Motor neuron (in vitro differentiated cells): ENCODE data around the gene CISD2. TPM values are rescaled to one million over a fixed set of nuclear protein-coding genes. Genes with fewer than 3 reads are reported as not detected.
"Not testable (repeated sequence)": the region's sequence is repeated elsewhere in the genome, so short reads cannot be mapped to it uniquely, and the experiment has no call there.

Source experiments
- ATAC-seq, 8 experiments: fragments of 200-7000 bp; cut with Tn5 transposase; replicated peaks in 6 of 8; 2 replicates each; pipeline ENCODE4 v1.8.0; 2021; ENCODE audit warnings: mild to moderate bottlenecking in 8 of 8, moderate library complexity in 8 of 8
- H3K27ac ChIP-seq, 2 donors: fragments of 250-450 bp; sonication (Bioruptor Pico); 2 replicates each; pipeline ENCODE4 v1.9.0; 2021; ENCODE audit warnings: antibody characterized with exemption in 2 of 2, mild to moderate bottlenecking in 2 of 2, moderate library complexity in 1 of 2
- H3K4me1 ChIP-seq, 2 donors: fragments of 250-450 bp; sonication (Bioruptor Pico); replicated peaks in 1 of 2; 2 replicates each; pipeline ENCODE4 v1.6.1; 2021; ENCODE audit warnings: antibody characterized with exemption in 2 of 2, mild to moderate bottlenecking in 2 of 2, moderate library complexity in 1 of 2
- H3K4me3 ChIP-seq, 5 donors: fragments of 250-450 bp; sonication (Bioruptor Pico); 2 replicates each; pipeline ENCODE4 v1.9.0; 2021; ENCODE audit warnings: antibody characterized with exemption in 5 of 5, mild to moderate bottlenecking in 5 of 5, moderate library complexity in 4 of 5
- WGBS, 10 experiments: fragments of 450-650 bp; shearing (Covaris generic); methylation state at CpG; one replicate each; pipeline ENCODE4 v1.0.0; 2022; 5-methylcytosine and 5-hydroxymethylcytosine counted together
- in situ Hi-C, 9 experiments: fragments of 400-800 bp; cut with MboI; loops; one replicate each; pipeline ENCODE4 v1.15.0; 2021; ENCODE audit warnings: low sequenced_read_pairs in 9 of 9, low pct_unique_long_range_greater_than_20kb in 2 of 9; ENCODE audit not compliant: unreplicated experiment in 9 of 9
- total RNA-seq, 8 experiments: library from RNA; unstranded; fragments of 300-600 nt; gene quantifications; 2 replicates each; pipeline versions ENCODE4 v1.2.3 to v1.2.4, GENCODE V29; 2022

The CISD2 gene
- total RNA-seq, 8 experiments from 2014 or later, result 20.8 to 53.8 (median 50.0) TPM

DNA sequence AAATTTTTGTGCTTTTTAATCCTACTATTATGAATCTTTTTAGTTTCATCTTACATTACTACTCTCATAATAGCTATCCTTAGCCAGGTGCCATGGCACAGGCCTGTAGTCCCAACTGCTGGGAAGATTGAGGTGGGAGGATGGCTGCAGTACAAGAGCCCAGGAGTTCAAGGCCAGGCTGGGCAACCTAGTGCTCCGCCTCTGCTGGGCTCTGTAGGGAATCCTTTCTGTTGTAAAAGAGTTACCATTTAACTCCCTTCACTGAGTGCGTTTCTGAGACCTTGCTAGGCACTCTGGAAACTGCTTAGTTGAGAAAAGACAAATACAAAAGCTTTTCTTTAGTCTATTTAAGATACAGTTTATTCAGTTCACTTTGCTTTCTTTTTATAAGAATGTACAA, 19.8 kb downstream of the CISD2 start:
- H3K4me3 ChIP-seq, ATAC-seq, H3K4me1 ChIP-seq, H3K27ac ChIP-seq, in situ Hi-C loops: not testable (repeated sequence)
- 0 to 100% (median 33%) methylated on average over 1 to 2 of the region's 2 CpGs; no CpG with 5 or more reads in 4 of the 10 experiments for WGBS, 10 experiments

DNA sequence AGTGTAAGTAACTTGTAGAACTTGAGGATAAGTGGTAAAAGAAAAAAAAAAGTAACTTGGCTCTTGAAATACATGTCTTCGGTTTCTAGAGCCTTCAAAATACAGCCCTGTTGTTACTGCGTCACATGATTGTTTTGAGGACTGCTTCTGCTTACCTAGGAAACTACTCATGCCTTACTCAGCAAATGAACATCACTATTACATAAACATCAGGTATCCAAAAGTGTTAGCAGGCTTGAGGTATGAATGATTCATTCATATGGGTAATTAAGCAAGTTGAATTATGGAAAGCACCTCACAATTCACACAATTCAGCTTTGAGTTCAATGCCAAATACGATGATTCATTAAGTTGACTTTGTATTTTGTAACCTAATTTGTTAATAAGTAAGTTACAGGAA, 21.1 kb downstream of the CISD2 start:
- H3K4me1 ChIP-seq, ATAC-seq, in situ Hi-C loops, H3K27ac ChIP-seq, H3K4me3 ChIP-seq: not testable (repeated sequence)
- 67 to 100% (median 97%) methylated on average over 1 to 3 of the region's 3 CpGs; no CpG with 5 or more reads in 4 of the 10 experiments for WGBS, 10 experiments

DNA sequence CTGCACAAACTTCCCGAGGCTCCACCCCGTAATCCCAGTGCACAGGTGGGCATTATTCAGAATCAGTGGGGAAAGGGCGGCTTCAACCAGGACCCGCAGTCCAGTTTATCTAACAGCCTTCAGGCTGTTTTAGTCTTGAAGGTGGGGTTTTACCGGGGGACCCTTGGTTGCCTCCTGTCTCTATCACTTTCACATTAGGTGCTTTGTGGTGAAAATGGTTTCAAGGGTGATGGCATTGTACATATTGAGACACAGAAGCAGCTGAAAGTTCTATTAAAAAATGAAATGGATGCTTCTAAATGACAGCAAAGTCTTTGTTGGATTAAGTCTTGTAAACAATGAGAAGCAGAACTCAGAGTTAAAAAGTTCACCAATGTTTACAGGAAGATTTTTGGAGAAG, 27.8 kb downstream of the CISD2 start:
- in situ Hi-C loops, H3K4me1 ChIP-seq, ATAC-seq, H3K27ac ChIP-seq, H3K4me3 ChIP-seq: not testable (repeated sequence)
- WGBS, 10 experiments, result 62 to 100% (median 89%) methylated on average over 3 to 5 of the region's 5 CpGs; no CpG with 5 or more reads in 2 of the 10 experiments

DNA sequence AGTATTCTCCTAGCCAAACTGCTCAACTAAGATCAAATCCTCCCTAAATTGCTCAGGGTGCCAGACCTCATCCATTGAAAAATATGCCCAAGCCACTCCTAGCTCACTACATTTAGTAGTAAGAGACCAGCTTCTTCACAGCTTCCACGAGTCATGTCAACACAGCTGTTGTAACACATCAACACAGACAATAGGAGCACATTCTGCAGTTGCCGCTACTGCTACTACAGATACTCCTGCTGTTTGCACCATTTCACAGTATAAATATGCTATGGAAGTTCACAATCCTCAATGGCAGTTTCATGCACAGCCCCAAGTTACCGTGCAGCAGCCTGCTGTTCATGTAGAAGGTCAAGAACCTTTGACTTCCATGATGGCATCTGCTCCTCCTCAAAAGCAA, 28.8 kb downstream of the CISD2 start:
- H3K4me1 ChIP-seq, in situ Hi-C loops, H3K4me3 ChIP-seq, ATAC-seq, H3K27ac ChIP-seq: not testable (repeated sequence)
- 0 to 100% (median 74%) methylated on average over 1 to 2 of the region's 3 CpGs; no CpG with 5 or more reads in 4 of the 10 experiments for WGBS, 10 experiments

DNA sequence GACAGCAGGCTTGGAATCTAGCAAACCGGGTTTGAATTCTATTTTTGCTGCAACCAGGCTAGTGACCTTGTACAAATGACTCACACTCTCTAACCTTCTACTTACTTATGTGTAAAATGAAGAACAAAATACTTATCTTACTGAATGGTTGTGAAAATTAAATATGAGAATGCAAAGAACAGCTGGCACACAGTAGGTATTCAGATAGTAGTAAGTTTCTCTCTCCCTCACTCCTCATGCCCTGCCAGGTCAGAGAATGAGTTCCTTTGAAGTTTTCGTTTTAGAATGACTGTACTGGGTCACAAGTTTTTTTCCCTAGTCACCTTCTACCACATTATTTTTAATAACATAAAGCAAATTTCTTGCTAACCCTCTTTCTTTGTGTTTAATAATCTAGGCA, 33.0 kb downstream of the CISD2 start:
- no peaks in the 10 kb centered on the region for H3K4me1 ChIP-seq
- no peak overlapping the region for H3K27ac ChIP-seq
- ATAC-seq, result no peak
- H3K4me3 ChIP-seq, result no peak overlapping the region
- WGBS, 10 experiments, result 20 to 100% (median 71%) methylated on average over 1 to 2 of the region's 2 CpGs; no CpG with 5 or more reads in 1 of the 10 experiments
- in situ Hi-C loops, result no loop called here

DNA sequence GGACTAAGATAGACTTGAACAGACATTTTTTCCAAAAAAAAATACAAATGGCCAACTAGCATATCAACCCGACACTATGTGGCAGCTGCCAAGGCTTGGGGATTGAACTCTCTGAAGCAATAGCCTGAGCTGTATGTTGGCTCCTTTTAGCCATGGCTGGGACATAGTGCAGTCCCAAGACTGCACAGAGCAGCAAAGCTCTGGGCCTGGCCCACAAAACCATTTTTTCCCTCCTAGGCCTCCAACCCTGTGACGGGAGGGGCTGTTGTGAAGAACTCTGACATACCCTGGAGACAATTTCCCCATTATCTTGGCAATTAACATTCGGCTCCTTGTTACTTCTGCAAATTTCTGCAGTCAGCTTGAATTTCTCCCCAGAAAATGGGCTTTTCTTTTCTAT, 50.1 kb downstream of the CISD2 start:
- in situ Hi-C loops, result no loop called here
- 43 to 100% (median 83%) methylated on average over 1 to 2 of the region's 3 CpGs; no CpG with 5 or more reads in 2 of the 10 experiments for WGBS, 10 experiments

DNA sequence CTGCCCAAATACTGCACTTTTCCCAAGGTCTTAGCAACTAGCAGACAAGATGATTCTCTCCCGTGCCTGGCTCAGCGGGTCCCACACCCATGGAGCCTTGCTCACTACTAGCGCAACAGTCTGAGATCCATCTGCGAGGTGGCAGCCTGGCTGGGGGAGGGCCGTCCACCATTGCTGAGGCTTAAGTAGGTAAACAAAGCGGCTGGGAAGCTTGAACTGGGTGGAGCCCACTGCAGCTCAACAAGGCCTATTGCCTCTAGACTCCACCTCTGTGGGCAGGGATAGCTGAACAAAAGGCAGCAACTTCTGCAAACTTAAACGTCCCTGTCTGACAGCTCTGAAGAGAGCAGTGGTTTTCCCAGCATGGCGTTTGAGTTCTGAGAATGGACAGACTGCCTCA, 50.9 kb downstream of the CISD2 start:
- H3K27ac ChIP-seq, H3K4me3 ChIP-seq, in situ Hi-C loops, H3K4me1 ChIP-seq, ATAC-seq: not testable (repeated sequence)
- 40% methylated on average over 1 of the region's 8 CpGs; no CpG with 5 or more reads in 9 of the 10 experiments for WGBS, 10 experiments

More for the DNA sequence above, 50.1 kb downstream of the CISD2 start:
- ATAC-seq, result no peak
- H3K27ac ChIP-seq, result no peak overlapping the region
- no peaks in the 10 kb centered on the region for H3K4me1 ChIP-seq
- H3K4me3 ChIP-seq, result no peak overlapping the region

DNA sequence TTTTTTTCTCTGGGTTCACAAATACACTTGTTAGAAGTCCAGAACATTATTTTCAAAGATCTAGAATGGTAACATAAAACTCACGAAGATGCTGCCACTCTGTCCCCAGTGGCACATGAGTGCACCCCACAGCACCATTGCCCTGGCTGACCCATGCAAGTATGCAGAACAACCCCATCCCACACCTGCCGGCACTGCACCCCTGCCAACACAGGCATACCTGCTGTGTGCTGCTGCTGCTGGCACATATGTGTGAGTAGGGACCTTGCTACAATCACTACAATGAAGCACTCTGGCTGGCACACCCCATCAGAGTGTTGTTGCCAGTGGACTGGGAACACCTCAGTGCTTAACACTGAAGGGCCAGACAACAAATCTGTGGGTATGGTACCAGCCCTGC, 66.9 kb downstream of the CISD2 start:
- in situ Hi-C loops, result no loop called here
- H3K4me1 ChIP-seq, result no peaks in the 10 kb centered on the region
- 40 to 100% (median 88%) methylated on average over 1 to 2 of the region's 2 CpGs; no CpG with 5 or more reads in 3 of the 10 experiments for WGBS, 10 experiments

DNA sequence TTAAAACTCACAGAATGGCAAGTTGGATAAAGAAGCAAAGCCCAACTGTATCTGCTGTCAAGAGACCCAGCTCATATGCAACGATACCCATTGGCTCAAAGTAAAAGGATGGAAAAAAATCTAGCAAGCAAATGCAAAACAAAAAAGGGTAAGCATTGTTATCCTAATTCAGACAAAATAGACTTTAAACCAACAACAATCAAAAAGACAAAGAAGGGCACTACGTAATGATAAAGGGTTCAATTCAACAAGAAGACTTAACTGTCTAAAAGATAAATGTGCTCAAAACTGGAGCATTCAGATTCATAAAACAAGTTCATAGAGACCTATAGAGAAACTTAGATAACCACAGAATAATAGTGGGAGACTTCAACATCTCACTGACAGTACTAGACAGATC, 69.3 kb downstream of the CISD2 start:
- ATAC-seq, H3K4me1 ChIP-seq, in situ Hi-C loops, H3K4me3 ChIP-seq, H3K27ac ChIP-seq: not testable (repeated sequence)
- WGBS, 10 experiments, result 15 to 56% (median 40%) methylated on average over 1 to 2 of the region's 2 CpGs; no CpG with 5 or more reads in 3 of the 10 experiments

More for the DNA sequence above, 66.9 kb downstream of the CISD2 start:
- Histone ChIP-seq H3K4me3 (no peak overlapping the region), H3K27ac (no peak overlapping the region)
- no peak for ATAC-seq

Other genes starting within 250 kb of the CISD2 start
- gene MANBA, start 108.0 kb upstream of the CISD2 start, total RNA-seq, result 10 to 100 TPM in 7 of 8 experiments, 1 to 10 TPM in 1; 8.9 to 39.1 (median 21.8) TPM
- gene UBE2D3, start 41.4 kb upstream of the CISD2 start, total RNA-seq, result 100 to 1,000 TPM; 158 to 287 (median 226) TPM
- 1 to 10 TPM in 2 of 8 experiments, under 1 TPM in 6; 0.28 to 9.1 (median 0.81) TPM for gene SLC9B1, start 150.7 kb downstream of the CISD2 start, total RNA-seq
- gene SLC9B2, start 207.8 kb downstream of the CISD2 start, total RNA-seq, result 10 to 100 TPM; 13.9 to 61.2 (median 21.4) TPM
- gene BDH2, start 230.8 kb downstream of the CISD2 start, total RNA-seq, result 10 to 100 TPM; 17.0 to 91.9 (median 34.3) TPM